Endometrium (tissue), 2 donors: ENCODE measurements around the gene MBTPS1.

Experiments used
- FAIRE-seq: peaks from 2 replicates; lab custom pipeline; 2012; peaks lifted over from hg19 to GRCh38; lab: Jason Lieb, UNC
- donor health status: control.
- donor health status: control.

Gene MBTPS1

GRCh38 chr16:84098939-84099338, 17.8 kb downstream of the MBTPS1 start:
- FAIRE-seq, result no peak

GRCh38 chr16:84096447-84097005, 20.2 kb downstream of the MBTPS1 start:
- no peak for FAIRE-seq

GRCh38 chr16:84095466-84095865, 21.3 kb downstream of the MBTPS1 start:
- FAIRE-seq, result no peak

GRCh38 chr16:84093879-84094270, 22.9 kb downstream of the MBTPS1 start:
- no peak for FAIRE-seq

GRCh38 chr16:84093120-84093878, 23.4 kb downstream of the MBTPS1 start:
- FAIRE-seq, result no peak

GRCh38 chr16:84091460-84091859, 25.3 kb downstream of the MBTPS1 start:
- FAIRE-seq, result no peak

- no peak for FAIRE-seq
Observed at GRCh38 chr16:84090211-84090610, 26.5 kb downstream of the MBTPS1 start.

GRCh38 chr16:84088695-84089395, 27.9 kb downstream of the MBTPS1 start:
- no peak for FAIRE-seq

GRCh38 chr16:84087466-84088151, 29.1 kb downstream of the MBTPS1 start:
- no peak for FAIRE-seq

GRCh38 chr16:84087001-84087400, 29.7 kb downstream of the MBTPS1 start:
- no peak for FAIRE-seq

- no peak for FAIRE-seq
Observed at GRCh38 chr16:84086341-84086740, 30.4 kb downstream of the MBTPS1 start.

GRCh38 chr16:84085773-84086172, 31.0 kb downstream of the MBTPS1 start:
- FAIRE-seq, result no peak

GRCh38 chr16:84085271-84085667, 31.5 kb downstream of the MBTPS1 start:
- FAIRE-seq, result no peak

GRCh38 chr16:84084570-84085270, 32.0 kb downstream of the MBTPS1 start:
- FAIRE-seq, result no peak

GRCh38 chr16:84082835-84083569, 33.7 kb downstream of the MBTPS1 start:
- FAIRE-seq, result no peak

GRCh38 chr16:84082110-84082509, 34.6 kb downstream of the MBTPS1 start:
- no peak for FAIRE-seq

- FAIRE-seq, result no peak
Observed at GRCh38 chr16:84081446-84081989, 35.2 kb downstream of the MBTPS1 start.

- FAIRE-seq, result no peak
Observed at GRCh38 chr16:84080813-84081212, 35.9 kb downstream of the MBTPS1 start.

- no peak for FAIRE-seq
Observed at GRCh38 chr16:84080378-84080777, 36.4 kb downstream of the MBTPS1 start.

GRCh38 chr16:84079664-84080063, 37.1 kb downstream of the MBTPS1 start:
- FAIRE-seq, result no peak

GRCh38 chr16:84075376-84075775, 41.4 kb downstream of the MBTPS1 start:
- FAIRE-seq, result no peak
